IPS-18c (cell line): ENCODE measurements around the gene CDYL2.
A peak's percentile ranks its signal among the peaks of the same experiment; 100 is the strongest.
"Not testable (repeated sequence)": the region's sequence is repeated elsewhere in the genome, so short reads cannot be mapped to it uniquely, and the experiment has no call there.

Experiments
- H3K4me3 ChIP-seq: 2 replicates; pipeline ENCODE4 v1.7.0; 2013; ENCODE audit warnings: low read depth, mild to moderate bottlenecking, low read length, moderate library complexity; ENCODE audit not compliant: insufficient read depth
- H3K9me3 ChIP-seq: one replicate; pipeline ENCODE4 v1.6.1; 2013; ENCODE audit warnings: mild to moderate bottlenecking, low read length, moderate library complexity; ENCODE audit not compliant: control insufficient read depth, insufficient read depth

CDYL2 gene

DNA sequence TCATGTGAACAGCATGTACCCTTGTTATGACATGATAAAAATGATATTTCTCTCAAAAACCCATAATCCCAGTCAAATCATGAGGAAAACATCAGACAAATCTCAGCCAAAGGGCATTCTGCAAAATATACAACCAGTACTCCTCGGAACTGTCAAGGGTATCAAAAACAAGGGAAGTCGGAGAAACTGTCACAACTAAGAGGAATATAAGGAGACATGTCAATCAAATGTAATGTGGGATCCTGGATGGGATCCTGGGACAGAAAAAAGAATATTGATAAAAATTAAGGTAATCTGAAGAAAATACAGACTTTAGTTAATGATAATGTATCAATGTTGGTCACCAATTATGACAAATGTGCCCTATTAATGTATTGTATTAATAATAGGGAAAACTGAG, 15.6 kb upstream of the CDYL2 start:
- H3K9me3 ChIP-seq, result no peaks in the 10 kb centered on the region
- no peak overlapping the region for H3K4me3 ChIP-seq

DNA sequence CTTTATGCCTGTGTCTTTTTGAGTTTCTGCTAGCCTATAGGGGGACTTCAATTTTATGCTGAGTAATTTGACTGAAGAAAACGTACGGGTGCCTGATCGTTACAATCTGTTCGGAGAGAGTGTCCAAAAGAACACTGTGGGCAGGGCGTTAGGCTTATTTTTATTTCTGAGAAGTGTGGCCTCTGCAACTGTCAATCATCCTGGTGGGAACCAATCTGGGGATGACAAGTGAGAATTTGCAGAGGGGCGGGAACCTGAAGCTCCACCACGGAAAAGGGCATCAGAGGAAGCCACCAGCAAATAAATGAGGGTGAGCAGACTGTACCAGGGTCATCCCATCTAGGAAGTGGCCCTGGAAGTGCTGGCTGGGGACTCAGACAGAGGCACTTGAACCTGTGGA, 12.0 kb upstream of the CDYL2 start:
- Histone ChIP-seq H3K4me3 (no peak overlapping the region), H3K9me3 (no peaks in the 10 kb centered on the region)

GRCh38 chr16:80815278-80815677, 10.9 kb upstream of the CDYL2 start:
- H3K9me3 ChIP-seq, H3K4me3 ChIP-seq: not testable (repeated sequence)

- Histone ChIP-seq H3K9me3 (no peaks in the 10 kb centered on the region), H3K4me3 (no peak overlapping the region)
Measured at GRCh38 chr16:80812593-80812992, 8.2 kb upstream of the CDYL2 start.

DNA sequence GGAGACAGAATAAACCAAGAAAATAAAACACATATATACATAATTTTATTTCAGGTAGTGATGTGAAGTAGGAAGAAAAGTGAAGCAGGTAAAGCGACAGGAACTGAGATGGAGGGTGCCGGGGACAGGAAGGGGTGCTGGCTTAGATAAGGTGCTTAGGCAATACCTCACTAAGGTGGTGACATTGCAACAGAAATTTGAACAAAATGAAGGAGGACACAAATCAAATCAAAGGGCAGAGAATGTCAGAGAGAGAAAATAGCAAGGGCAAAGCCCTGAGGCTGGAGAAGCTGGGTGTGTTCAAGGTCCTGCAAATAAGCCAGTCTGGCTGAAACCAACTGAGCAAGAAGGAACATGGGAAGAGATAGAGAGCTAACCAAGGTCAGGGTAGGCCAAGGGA, 5.0 kb upstream of the CDYL2 start:
- Histone ChIP-seq H3K9me3 (no peaks in the 10 kb centered on the region), H3K4me3 (no peak overlapping the region)

- H3K4me3 ChIP-seq, result no peak overlapping the region
- no peaks in the 10 kb centered on the region for H3K9me3 ChIP-seq
Measured at GRCh38 chr16:80807906-80808305, 3.5 kb upstream of the CDYL2 start.

GRCh38 chr16:80806927-80807340, 2.5 kb upstream of the CDYL2 start:
- peaks cover 3% of the 10 kb centered on the region for H3K9me3 ChIP-seq
- no peak overlapping the region for H3K4me3 ChIP-seq

DNA sequence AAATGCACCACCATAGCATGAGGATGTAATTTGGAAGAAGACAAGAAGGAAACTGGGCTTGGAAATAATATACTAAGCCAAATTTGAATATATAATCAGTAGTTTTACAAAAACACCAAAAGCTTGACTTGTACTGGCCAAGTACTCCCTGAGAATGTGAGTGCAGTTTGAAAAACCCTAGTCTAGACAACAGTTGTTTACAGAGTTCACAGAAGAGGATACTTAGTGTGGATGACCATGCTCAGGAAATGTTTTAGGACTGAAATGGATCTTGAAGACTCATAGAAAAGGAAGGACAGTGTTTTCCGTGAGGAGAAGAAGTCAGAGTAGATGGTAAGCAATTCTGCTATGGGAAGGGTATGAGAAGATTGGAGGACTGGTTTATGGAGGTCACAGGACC, 1.9 kb upstream of the CDYL2 start:
- Histone ChIP-seq H3K4me3 (no peak overlapping the region), H3K9me3 (peaks cover 3% of the 10 kb centered on the region)

- Histone ChIP-seq H3K9me3 (peaks cover 3% of the 10 kb centered on the region), H3K4me3 (peak overlapping the region; percentile 65)
Measured at GRCh38 chr16:80804056-80804525, 307 bp downstream of the CDYL2 start.

- peaks cover 3% of the 10 kb centered on the region for H3K9me3 ChIP-seq
- H3K4me3 ChIP-seq, result peak overlapping the region; percentile 51
Measured at GRCh38 chr16:80803339-80804055, 901 bp downstream of the CDYL2 start.

- peak overlapping the region; percentile 24; the same call in 1 of the 2 replicates for H3K4me3 ChIP-seq
- H3K9me3 ChIP-seq, result peaks cover 3% of the 10 kb centered on the region
Measured at GRCh38 chr16:80802902-80803301, 1.5 kb downstream of the CDYL2 start.

DNA sequence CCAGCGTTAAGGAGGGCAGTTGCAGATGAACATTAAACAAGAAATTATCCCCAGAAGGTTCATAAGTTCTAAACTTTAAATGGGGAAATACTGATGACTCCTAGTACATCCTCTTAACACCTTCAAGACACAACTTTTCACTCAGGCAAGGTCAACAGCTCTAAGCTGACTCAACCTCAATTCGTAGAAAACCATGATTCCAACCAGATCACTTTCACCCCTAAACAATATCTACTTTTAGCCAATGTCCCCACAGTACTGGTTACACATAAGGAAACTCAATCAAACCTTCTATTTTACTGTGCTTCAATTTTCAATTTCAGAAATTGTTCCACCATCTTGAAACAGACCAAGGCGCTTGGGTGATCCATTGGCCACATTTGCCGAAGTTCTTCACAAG, 2.3 kb downstream of the CDYL2 start:
- Histone ChIP-seq H3K4me3 (no peak overlapping the region), H3K9me3 (peaks cover 3% of the 10 kb centered on the region)

GRCh38 chr16:80794071-80794470, 10.3 kb downstream of the CDYL2 start:
- H3K4me3 ChIP-seq, result no peak overlapping the region
- no peaks in the 10 kb centered on the region for H3K9me3 ChIP-seq

DNA sequence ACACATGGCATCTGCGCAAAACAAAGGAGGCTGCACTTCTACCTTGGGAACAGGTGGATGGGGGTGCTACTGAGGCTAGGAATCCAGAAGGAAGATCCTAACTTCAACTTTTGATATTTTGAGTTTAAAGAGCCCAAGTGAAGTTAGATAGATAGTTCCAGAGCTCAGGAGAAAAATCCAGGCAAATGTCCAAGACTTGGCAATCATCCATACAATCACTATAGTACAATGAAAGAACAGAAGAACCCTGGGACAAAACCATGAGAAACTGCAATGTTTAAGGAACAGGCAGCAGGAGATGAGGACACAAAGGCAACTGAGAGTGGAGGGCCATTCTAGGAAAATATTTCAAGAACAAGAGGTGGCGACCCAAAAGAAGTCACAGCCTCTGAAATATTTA, 12.4 kb downstream of the CDYL2 start:
- H3K4me3 ChIP-seq, result no peak overlapping the region
- no peaks in the 10 kb centered on the region for H3K9me3 ChIP-seq

DNA sequence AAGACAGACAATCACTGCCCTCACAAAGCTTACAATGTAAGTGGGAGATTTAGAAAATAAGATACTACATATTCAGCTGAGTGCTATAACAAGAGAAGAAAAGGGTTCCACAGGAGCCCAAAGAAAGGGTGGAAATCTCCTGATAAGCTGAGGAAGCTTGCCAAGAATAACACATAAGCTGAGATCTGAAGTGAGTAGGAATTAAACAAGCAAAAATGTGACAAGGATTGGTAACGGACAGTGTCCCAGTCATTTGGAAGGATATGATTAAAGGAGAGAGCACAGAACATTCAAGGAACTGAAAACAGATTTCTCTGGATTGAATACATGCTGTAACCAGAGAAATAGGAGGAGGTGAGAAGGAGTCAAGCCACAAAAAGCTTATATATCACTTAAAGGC, 13.0 kb downstream of the CDYL2 start:
- H3K9me3 ChIP-seq, result no peaks in the 10 kb centered on the region
- no peak overlapping the region for H3K4me3 ChIP-seq

- Histone ChIP-seq H3K4me3 (no peak overlapping the region), H3K9me3 (no peaks in the 10 kb centered on the region)
Measured at GRCh38 chr16:80790751-80791150, 13.6 kb downstream of the CDYL2 start.

GRCh38 chr16:80788027-80788426, 16.4 kb downstream of the CDYL2 start:
- Histone ChIP-seq H3K4me3 (no peak overlapping the region), H3K9me3 (peaks cover 3% of the 10 kb centered on the region)

- H3K4me3 ChIP-seq, H3K9me3 ChIP-seq: not testable (repeated sequence)
Measured at GRCh38 chr16:80786561-80786960, 17.8 kb downstream of the CDYL2 start.

DNA sequence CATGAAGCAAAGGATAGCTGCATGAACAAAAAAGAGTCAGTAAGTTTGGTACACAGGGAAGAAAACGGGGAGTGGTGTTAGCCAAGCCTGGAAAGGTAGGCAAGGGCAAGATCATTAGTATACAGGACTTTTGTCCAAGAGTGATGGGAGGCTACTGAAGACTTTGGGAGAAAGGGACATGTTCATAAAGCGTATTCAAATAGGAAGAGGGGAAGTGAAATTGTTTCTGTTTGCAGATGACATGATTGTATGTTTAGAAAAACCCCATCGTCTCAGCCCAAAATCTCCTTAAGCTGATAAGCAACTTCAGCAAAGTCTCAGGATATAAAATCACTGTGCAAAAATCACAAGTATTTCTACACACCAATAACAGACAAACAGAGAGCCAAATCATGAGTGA, 19.4 kb downstream of the CDYL2 start:
- H3K9me3 ChIP-seq, result peaks cover 5% of the 10 kb centered on the region
- H3K4me3 ChIP-seq, result no peak overlapping the region
